Osteoblast (primary cell): Measurements from ENCODE around the gene HPCAL1. TPM values are rescaled to one million over a fixed set of nuclear protein-coding genes. Genes with fewer than 3 reads are reported as not detected.

Experiments
- DNase-seq: peaks from one replicate; pipeline ENCODE4 v3.0.0; 2011; ENCODE audit warnings: low spot score, mixed read lengths; ENCODE audit not compliant: insufficient read length; ENCODE audit errors: missing footprints
- H2AFZ ChIP-seq: 2 replicates; pipeline ENCODE4 v1.6.0; 2011; ENCODE audit warnings: mild to moderate bottlenecking, low read length
- H3K27ac ChIP-seq: 2 replicates; pipeline ENCODE4 v1.5.1; 2011; ENCODE audit warnings: mild to moderate bottlenecking, low read depth, low read length, moderate library complexity
- H3K27me3 ChIP-seq: 2 replicates; pipeline ENCODE4 v1.6.0; 2012; ENCODE audit warnings: mild to moderate bottlenecking, control low read depth, inconsistent platforms, low read length, moderate library complexity; ENCODE audit not compliant: insufficient read depth
- H3K36me3 ChIP-seq: 2 replicates; pipeline ENCODE4 v1.5.1; 2011; ENCODE audit warnings: mild to moderate bottlenecking, low read length, control low read depth, moderate library complexity; ENCODE audit not compliant: insufficient read depth
- H3K4me1 ChIP-seq: 2 replicates; pipeline ENCODE4 v1.5.1; 2011; ENCODE audit warnings: mild to moderate bottlenecking, low read length, control low read depth, moderate library complexity; ENCODE audit not compliant: insufficient read depth
- H3K4me2 ChIP-seq: 2 replicates; pipeline ENCODE4 v1.6.0; 2011; ENCODE audit warnings: mild to moderate bottlenecking, low read length; ENCODE audit not compliant: insufficient read depth
- H3K4me3 ChIP-seq: fragments of 200-600 bp; sonication (generic); 3 replicates; pipeline ENCODE4 v1.5.1; 2012; ENCODE audit warnings: mild to moderate bottlenecking, low read length, inconsistent platforms; ENCODE audit not compliant: insufficient read depth
- H3K79me2 ChIP-seq: 2 replicates; pipeline ENCODE4 v1.6.0; 2012; ENCODE audit warnings: mild to moderate bottlenecking, low read length, control low read depth, inconsistent platforms; ENCODE audit not compliant: insufficient read depth
- H3K9me3 ChIP-seq: 2 replicates; pipeline ENCODE4 v1.5.1; 2011; ENCODE audit warnings: low read depth, low read length, control low read depth
- H4K20me1 ChIP-seq: 2 replicates; pipeline ENCODE4 v1.6.0; 2012; ENCODE audit warnings: mild to moderate bottlenecking, low read length, control low read depth; ENCODE audit not compliant: insufficient read depth
- CTCF ChIP-seq: IDR thresholded peaks from 2 replicates; pipeline ENCODE4 v1.5.1; 2011; ENCODE audit warnings: mild to moderate bottlenecking, low read depth, low read length, moderate library complexity; ENCODE audit errors: extremely low read depth
- total RNA-seq: library from RNA; depleted of rRNA; stranded (reverse); fragments of >200 nt; gene quantifications from 2 replicates; pipeline ENCODE4 v1.2.3, GENCODE V29; 2012

Gene HPCAL1
- total RNA-seq, 1 donor: 57.2 TPM

DNA sequence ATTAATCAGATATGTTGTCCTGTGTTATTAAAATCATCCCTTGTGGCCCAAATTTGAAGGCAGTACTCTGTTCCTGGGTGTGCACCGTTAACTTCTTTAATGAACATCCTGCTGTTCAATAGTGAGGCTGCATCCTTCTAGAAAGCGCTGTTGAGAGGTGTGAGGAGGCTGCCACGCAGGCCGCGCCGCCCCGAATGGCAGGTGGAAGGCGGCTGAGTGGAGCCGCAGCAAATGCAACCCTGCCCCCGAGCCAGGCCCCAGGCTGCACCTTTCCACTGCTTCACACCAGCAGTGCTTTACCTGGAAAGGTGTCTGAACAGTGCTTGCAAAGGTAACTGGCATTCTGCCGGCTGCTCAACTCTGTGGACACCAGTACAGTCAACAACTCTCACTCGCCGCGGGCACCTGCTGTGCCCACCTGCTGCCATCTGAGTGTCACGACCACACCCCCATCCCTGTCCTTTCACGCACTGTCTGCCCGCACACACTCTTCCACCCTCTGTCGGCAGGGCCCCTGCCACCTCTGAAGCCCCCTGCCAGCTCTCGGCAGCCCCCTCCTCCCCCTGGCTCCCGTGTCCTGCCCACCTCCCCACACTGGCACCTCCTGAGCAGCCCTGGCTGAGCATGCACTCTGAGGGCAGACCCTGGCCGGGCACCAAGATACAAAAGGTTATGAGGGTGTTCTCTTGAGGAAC lies 74.5 kb downstream of the HPCAL1 start:
- H4K20me1 ChIP-seq: peaks cover 59% of the 10 kb centered on the region
- peaks cover 96% of the 10 kb centered on the region for H3K79me2 ChIP-seq

DNA sequence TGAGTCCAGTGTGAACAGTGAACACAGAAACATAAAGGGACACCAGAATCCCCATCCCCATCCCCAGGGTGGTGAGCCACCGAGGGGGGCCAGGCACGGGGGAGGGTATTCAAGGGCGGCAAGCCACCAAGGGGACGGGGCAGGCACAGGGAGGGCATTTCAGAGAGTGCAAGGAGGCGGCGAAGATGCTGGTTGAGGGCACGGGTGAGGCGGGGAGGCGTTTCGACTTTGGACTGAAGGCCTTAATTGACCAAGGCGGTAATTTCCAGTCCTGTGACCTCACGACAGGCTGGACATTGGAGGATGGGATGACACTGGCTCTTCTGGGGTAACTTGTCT lies 75.0 kb downstream of the HPCAL1 start:
- H3K79me2 ChIP-seq: peaks cover 95% of the 10 kb centered on the region
- H3K36me3 ChIP-seq: no peaks in the 10 kb centered on the region
- no peak for TF ChIP-seq CTCF
- no peak overlapping the region for H2AFZ ChIP-seq
- no peak overlapping the region for H3K27ac ChIP-seq
- DNase-seq: no peak
- no peak overlapping the region for H3K4me2 ChIP-seq
- H3K27me3 ChIP-seq: no peaks in the 10 kb centered on the region
- peaks cover 28% of the 10 kb centered on the region for H3K4me1 ChIP-seq
- H3K4me3 ChIP-seq: no peak overlapping the region
- H4K20me1 ChIP-seq: peaks cover 58% of the 10 kb centered on the region
- H3K9me3 ChIP-seq: no peaks in the 10 kb centered on the region

More for the DNA sequence above, 74.5 kb downstream of the HPCAL1 start:
- Histone ChIP-seq H3K4me1 (peaks cover 28% of the 10 kb centered on the region), H3K27ac (no peak overlapping the region), H3K27me3 (no peaks in the 10 kb centered on the region), H3K4me2 (no peak overlapping the region), H2AFZ (no peak overlapping the region), H3K4me3 (no peak overlapping the region), H3K9me3 (no peaks in the 10 kb centered on the region), H3K36me3 (no peaks in the 10 kb centered on the region)
- TF ChIP-seq CTCF: no peak
- no peak for DNase-seq

GRCh38 chr2:10378189-10378588 lies 75.5 kb downstream of the HPCAL1 start:
- H3K9me3 ChIP-seq: no peaks in the 10 kb centered on the region
- H3K27me3 ChIP-seq: no peaks in the 10 kb centered on the region
- H2AFZ ChIP-seq: no peak overlapping the region
- peaks cover 93% of the 10 kb centered on the region for H3K79me2 ChIP-seq
- no peak for TF ChIP-seq CTCF
- H4K20me1 ChIP-seq: peaks cover 58% of the 10 kb centered on the region
- H3K4me3 ChIP-seq: no peak overlapping the region
- no peak for DNase-seq
- H3K36me3 ChIP-seq: no peaks in the 10 kb centered on the region
- H3K27ac ChIP-seq: no peak overlapping the region
- no peak overlapping the region for H3K4me2 ChIP-seq
- peaks cover 28% of the 10 kb centered on the region for H3K4me1 ChIP-seq

GRCh38 chr2:10380048-10380926 lies 77.6 kb downstream of the HPCAL1 start:
- Histone ChIP-seq H3K79me2 (peaks cover 90% of the 10 kb centered on the region), H3K27ac (peak overlapping the region; percentile 30), H3K27me3 (no peaks in the 10 kb centered on the region), H3K36me3 (no peaks in the 10 kb centered on the region), H3K4me3 (no peak overlapping the region), H3K4me2 (peak overlapping the region; percentile 40), H4K20me1 (peaks cover 68% of the 10 kb centered on the region), H3K4me1 (peaks cover 28% of the 10 kb centered on the region), H3K9me3 (no peaks in the 10 kb centered on the region), H2AFZ (no peak overlapping the region)
- TF ChIP-seq CTCF: no peak
- DNase-seq: no peak
